DMS 273 (cell line): ENCODE measurements around the gene PAX2.

Source experiments
- DNase-seq: peaks from one replicate; lab custom pipeline; 2025; ENCODE audit not compliant: unreplicated experiment; lab: John Stamatoyannopoulos, UW

PAX2 gene

GRCh38 chr10:100784126-100784525 is 38.7 kb downstream of the PAX2 start:
- no peak for DNase-seq

- no peak for DNase-seq
Observed at GRCh38 chr10:100786591-100786990, 41.2 kb downstream of the PAX2 start.

- DNase-seq: no peak
Observed at GRCh38 chr10:100788002-100788903, 42.9 kb downstream of the PAX2 start.

- DNase-seq: no peak
Observed at GRCh38 chr10:100790761-100791208, 45.4 kb downstream of the PAX2 start.

GRCh38 chr10:100791369-100792058 is 46.1 kb downstream of the PAX2 start:
- DNase-seq: no peak

- no peak for DNase-seq
Observed at GRCh38 chr10:100792574-100792973, 47.2 kb downstream of the PAX2 start.

- no peak for DNase-seq
Observed at GRCh38 chr10:100793055-100793454, 47.7 kb downstream of the PAX2 start.

GRCh38 chr10:100799881-100800280 is 54.5 kb downstream of the PAX2 start:
- no peak for DNase-seq

GRCh38 chr10:100800931-100801330 is 55.5 kb downstream of the PAX2 start:
- DNase-seq: no peak

- DNase-seq: no peak
Observed at GRCh38 chr10:100802196-100802595, 56.8 kb downstream of the PAX2 start.

GRCh38 chr10:100802607-100803006 is 57.2 kb downstream of the PAX2 start:
- no peak for DNase-seq

GRCh38 chr10:100803492-100803891 is 58.1 kb downstream of the PAX2 start:
- no peak for DNase-seq

GRCh38 chr10:100803908-100804307 is 58.5 kb downstream of the PAX2 start:
- no peak for DNase-seq

GRCh38 chr10:100805543-100806355 is 60.4 kb downstream of the PAX2 start:
- no peak for DNase-seq

GRCh38 chr10:100806356-100806645 is 60.9 kb downstream of the PAX2 start:
- DNase-seq: no peak

GRCh38 chr10:100807241-100807951 is 62.0 kb downstream of the PAX2 start:
- DNase-seq: no peak

- no peak for DNase-seq
Observed at GRCh38 chr10:100808876-100809275, 63.5 kb downstream of the PAX2 start.

GRCh38 chr10:100810091-100810834 is 64.9 kb downstream of the PAX2 start:
- no peak for DNase-seq

- DNase-seq: no peak
Observed at GRCh38 chr10:100810835-100811116, 65.4 kb downstream of the PAX2 start.

GRCh38 chr10:100811261-100811660 is 65.9 kb downstream of the PAX2 start:
- DNase-seq: no peak
